ENCODE results near the gene FAM78B. TPM values are rescaled to one million over a fixed set of nuclear protein-coding genes. Genes with fewer than 3 reads are reported as not detected.

FAM78B gene
- total RNA-seq, 3 donors from 2014 or later = 1.3 to 3.7 (median 2.2) TPM

DNA sequence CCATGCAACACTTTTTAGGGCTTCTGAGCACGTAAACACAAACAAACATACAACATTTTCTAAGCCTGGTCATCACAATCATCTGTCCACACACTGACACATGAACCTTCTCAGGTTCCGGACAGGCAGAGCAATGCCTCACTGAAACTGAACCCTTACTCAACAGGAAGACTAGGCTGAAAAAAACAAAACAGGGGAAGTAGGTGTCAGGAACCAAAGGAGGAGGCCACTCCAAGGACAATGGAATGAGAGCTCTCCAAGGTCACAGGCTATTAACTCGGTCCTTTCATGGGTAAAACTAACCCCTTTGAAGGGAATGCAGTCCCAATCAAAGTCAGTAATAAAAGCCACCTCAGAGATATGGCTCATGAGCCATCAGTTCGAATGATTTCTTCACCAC, 76.6 kb downstream of the FAM78B start:
- Histone ChIP-seq H3K36me3 (ENCODE audit: low read depth) (no peaks in the 10 kb centered on the region), H3K4me3 (no peak overlapping the region), H3K4me1 (ENCODE audit: low read depth) (no peaks in the 10 kb centered on the region), H3K9me3 (no peaks in the 10 kb centered on the region)
- ATAC-seq (no peak), DNase-seq (no peak)
- TF ChIP-seq, protein P1, sequence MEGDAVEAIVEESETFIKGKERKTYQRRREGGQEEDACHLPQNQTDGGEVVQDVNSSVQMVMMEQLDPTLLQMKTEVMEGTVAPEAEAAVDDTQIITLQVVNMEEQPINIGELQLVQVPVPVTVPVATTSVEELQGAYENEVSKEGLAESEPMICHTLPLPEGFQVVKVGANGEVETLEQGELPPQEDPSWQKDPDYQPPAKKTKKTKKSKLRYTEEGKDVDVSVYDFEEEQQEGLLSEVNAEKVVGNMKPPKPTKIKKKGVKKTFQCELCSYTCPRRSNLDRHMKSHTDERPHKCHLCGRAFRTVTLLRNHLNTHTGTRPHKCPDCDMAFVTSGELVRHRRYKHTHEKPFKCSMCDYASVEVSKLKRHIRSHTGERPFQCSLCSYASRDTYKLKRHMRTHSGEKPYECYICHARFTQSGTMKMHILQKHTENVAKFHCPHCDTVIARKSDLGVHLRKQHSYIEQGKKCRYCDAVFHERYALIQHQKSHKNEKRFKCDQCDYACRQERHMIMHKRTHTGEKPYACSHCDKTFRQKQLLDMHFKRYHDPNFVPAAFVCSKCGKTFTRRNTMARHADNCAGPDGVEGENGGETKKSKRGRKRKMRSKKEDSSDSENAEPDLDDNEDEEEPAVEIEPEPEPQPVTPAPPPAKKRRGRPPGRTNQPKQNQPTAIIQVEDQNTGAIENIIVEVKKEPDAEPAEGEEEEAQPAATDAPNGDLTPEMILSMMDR (IDR thresholded peaks at IDR 0.05) = no peak
- intact Hi-C loops (cut with DNase I, micrococcal nuclease) = no loop called here

DNA sequence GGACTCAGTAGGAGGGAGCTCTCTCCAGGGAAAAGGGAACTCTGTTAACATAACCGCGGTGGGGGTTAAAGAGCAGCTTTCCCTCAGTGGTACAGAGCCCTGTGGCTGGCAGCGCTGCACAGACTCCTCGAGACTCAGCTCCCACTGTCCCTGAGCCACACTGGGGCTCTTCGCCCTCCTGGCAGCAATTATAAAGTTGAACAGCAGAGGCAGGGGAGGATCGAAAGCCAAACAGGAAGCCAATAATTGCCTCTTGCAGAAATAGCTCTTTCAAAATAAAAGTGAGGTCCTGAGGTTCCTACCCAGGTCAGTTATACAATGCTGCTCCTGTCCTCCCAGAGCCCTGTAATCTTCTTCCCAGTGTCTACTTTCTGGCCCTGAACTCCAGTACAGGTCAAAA, 77.0 kb downstream of the FAM78B start:
- H3K36me3 ChIP-seq (ENCODE audit: low read depth) = no peaks in the 10 kb centered on the region
- DNase-seq = no peak
- no peaks in the 10 kb centered on the region for H3K9me3 ChIP-seq
- no peak for ATAC-seq
- H3K4me3 ChIP-seq = no peak overlapping the region
- TF ChIP-seq, protein P1 (IDR thresholded peaks at IDR 0.05) = no peak
- intact Hi-C loops (cut with DNase I, micrococcal nuclease) = no loop called here
- no peaks in the 10 kb centered on the region for H3K4me1 ChIP-seq (ENCODE audit: low read depth)

DNA sequence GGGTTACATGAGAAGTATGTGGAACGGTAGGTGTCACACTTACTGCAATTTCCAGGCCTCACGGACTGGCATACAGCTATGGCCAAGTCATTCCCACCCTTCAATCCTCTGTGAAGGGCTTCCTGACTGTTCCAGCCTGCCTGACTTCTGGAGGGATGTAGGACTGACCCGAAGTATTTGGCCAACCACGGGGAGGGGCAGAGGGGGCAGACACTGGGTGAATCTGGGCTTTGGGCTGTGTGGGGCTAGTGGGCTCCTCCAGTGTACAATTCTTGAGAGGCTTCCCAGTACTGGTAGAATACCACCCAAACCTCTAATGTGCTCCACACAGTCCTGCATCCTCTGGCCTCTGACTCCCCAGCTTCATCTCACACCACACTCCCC, 78.2 kb downstream of the FAM78B start:
- DNase-seq (no peak), ATAC-seq (no peak)
- Histone ChIP-seq H3K4me1 (ENCODE audit: low read depth) (no peaks in the 10 kb centered on the region), H3K4me3 (no peak overlapping the region), H3K9me3 (no peaks in the 10 kb centered on the region), H3K36me3 (ENCODE audit: low read depth) (no peaks in the 10 kb centered on the region)
- TF ChIP-seq, protein P1 (IDR thresholded peaks at IDR 0.05) = no peak
- intact Hi-C loops (cut with DNase I, micrococcal nuclease) = no loop called here

DNA sequence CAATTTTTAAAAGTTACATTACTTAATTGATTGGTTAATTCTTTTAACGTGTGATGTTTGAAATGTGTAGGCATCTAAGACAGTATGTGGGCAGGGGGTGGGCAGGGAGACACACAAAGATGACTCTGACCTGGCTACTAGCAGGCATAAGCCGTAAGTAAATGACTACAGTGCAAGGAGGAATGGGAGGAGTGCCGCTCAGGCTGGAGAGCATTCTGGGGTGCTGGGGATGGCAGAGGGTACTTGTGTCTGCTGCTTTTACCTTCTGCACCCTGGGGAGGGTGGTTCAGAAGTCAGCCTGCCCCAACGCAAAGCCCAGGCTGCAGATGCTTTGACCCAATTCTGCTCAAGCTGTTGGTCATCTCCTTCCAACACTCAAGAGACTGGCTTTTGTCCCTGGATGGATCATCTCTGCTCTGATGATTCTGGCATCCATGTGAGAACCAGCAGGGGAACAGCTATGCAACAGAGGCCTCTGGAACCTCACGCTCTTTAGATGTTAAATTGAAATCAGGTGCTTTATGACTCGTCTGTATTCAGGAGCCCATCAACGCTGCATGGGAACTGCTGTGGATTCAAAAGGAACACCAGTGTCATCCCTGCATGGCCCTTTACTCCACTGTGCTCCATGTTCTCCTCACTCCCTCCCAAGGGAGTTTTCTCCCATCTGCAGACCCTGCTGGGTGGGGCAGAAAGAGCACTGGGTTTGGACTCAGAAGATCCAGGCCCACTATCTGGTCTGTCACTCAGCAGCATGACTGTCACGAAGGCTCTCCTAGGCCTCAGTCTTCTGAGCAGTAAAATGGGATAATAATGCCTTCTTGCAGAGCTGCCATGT, 78.8 kb downstream of the FAM78B start:
- TF ChIP-seq, protein P1 (IDR thresholded peaks at IDR 0.05) = no peak

DNA sequence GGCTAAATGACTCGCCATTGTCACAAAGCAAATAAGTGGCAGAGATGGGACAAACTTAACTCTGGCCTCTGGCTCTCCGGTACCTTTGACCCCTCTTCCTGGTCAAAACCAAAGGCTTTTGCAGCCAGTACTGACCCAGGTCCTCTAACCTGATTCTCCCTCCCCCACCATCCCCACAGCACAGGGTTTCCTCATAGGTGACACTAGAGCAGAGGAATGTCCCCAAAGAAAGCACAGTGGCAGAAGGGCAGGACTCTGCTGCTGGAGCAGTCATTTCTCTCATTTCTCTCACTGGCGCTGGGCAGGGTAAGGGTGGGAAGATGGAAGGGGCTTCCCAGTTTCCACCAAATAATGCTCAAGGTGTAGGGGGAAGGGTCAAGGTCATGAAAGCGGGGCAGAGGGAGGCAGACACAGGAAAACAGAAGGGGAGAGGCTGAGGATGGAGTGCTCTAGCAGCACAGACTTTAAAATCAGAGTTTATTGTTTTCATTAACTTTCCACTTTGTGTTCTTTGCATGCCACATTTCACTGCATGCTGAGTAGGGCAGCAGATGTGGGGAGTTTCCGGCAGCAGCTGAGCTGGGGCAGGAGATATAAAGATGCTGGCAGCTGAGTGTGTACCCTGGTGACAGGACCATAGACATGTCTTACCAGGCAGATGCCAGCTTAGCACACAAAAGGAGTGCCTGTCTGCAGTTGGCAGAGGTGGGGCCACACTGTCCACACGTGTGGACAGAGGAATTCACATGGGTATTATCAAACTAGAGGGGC, 80.5 kb downstream of the FAM78B start:
- H3K4me3 ChIP-seq = no peak overlapping the region
- H3K36me3 ChIP-seq (ENCODE audit: low read depth) = no peaks in the 10 kb centered on the region
- H3K9me3 ChIP-seq = no peaks in the 10 kb centered on the region
- H3K4me1 ChIP-seq (ENCODE audit: low read depth) = no peaks in the 10 kb centered on the region
- TF ChIP-seq, protein P1 (IDR thresholded peaks at IDR 0.05) = no peak
- DNase-seq = no peak
- no peak for ATAC-seq
- intact Hi-C loops (cut with DNase I, micrococcal nuclease) = no loop called here

More for the DNA sequence above, 78.8 kb downstream of the FAM78B start:
- no peaks in the 10 kb centered on the region for H3K9me3 ChIP-seq
- H3K4me1 ChIP-seq (ENCODE audit: low read depth) = no peaks in the 10 kb centered on the region
- intact Hi-C loops (cut with DNase I, micrococcal nuclease) = no loop called here
- DNase-seq = no peak
- H3K36me3 ChIP-seq (ENCODE audit: low read depth) = no peaks in the 10 kb centered on the region
- ATAC-seq = no peak
- no peak overlapping the region for H3K4me3 ChIP-seq

All from mucosa of descending colon (tissue), 3 donors.